ENCODE data around the gene ZC3H18.

ZC3H18 gene

GRCh38 chr16:88524274-88524972 lies 45.8 kb upstream of the ZC3H18 start:
- Histone ChIP-seq H3K4me2 (ENCODE audit: low read length) (no peak overlapping the region), H3K4me3 (ENCODE audit: low read depth, low read length) (no peak overlapping the region), H2AFZ (no peak overlapping the region), H3K9me3 (ENCODE audit: control insufficient read depth, low read length) (no peaks in the 10 kb centered on the region), H3K79me2 (no peaks in the 10 kb centered on the region), H3K4me1 (no peaks in the 10 kb centered on the region), H3K27me3 (ENCODE audit: control insufficient read depth, insufficient read depth, low read length) (no peaks in the 10 kb centered on the region), H3K9ac (no peak overlapping the region), H3K27ac (no peak overlapping the region), H3K36me3 (ENCODE audit: control insufficient read depth, insufficient read depth, low read length) (no peaks in the 10 kb centered on the region)
- no peak for TF ChIP-seq CTCF (IDR thresholded peaks at IDR 0.05)

GRCh38 chr16:88524973-88525662 lies 45.1 kb upstream of the ZC3H18 start:
- H3K9me3 ChIP-seq (ENCODE audit: control insufficient read depth, low read length), result no peaks in the 10 kb centered on the region
- H3K36me3 ChIP-seq (ENCODE audit: control insufficient read depth, insufficient read depth, low read length), result no peaks in the 10 kb centered on the region
- H2AFZ ChIP-seq, result no peak overlapping the region
- H3K9ac ChIP-seq, result no peak overlapping the region
- H3K27me3 ChIP-seq (ENCODE audit: control insufficient read depth, insufficient read depth, low read length), result no peaks in the 10 kb centered on the region
- H3K27ac ChIP-seq, result no peak overlapping the region
- H3K4me3 ChIP-seq (ENCODE audit: low read depth, low read length), result no peak overlapping the region
- TF ChIP-seq CTCF (IDR thresholded peaks at IDR 0.05), result no peak
- H3K4me2 ChIP-seq (ENCODE audit: low read length), result no peak overlapping the region
- no peaks in the 10 kb centered on the region for H3K79me2 ChIP-seq
- H3K4me1 ChIP-seq, result no peaks in the 10 kb centered on the region

- Histone ChIP-seq H3K79me2 (no peaks in the 10 kb centered on the region), H3K9ac (no peak overlapping the region), H3K4me1 (no peaks in the 10 kb centered on the region), H3K36me3 (ENCODE audit: control insufficient read depth, insufficient read depth, low read length) (no peaks in the 10 kb centered on the region), H3K27ac (no peak overlapping the region), H3K4me2 (ENCODE audit: low read length) (no peak overlapping the region), H3K27me3 (ENCODE audit: control insufficient read depth, insufficient read depth, low read length) (no peaks in the 10 kb centered on the region), H3K4me3 (ENCODE audit: low read depth, low read length) (no peak overlapping the region), H3K9me3 (ENCODE audit: control insufficient read depth, low read length) (no peaks in the 10 kb centered on the region), H2AFZ (no peak overlapping the region)
- TF ChIP-seq CTCF (IDR thresholded peaks at IDR 0.05), result no peak
Observed at GRCh38 chr16:88525663-88525990, 44.6 kb upstream of the ZC3H18 start.

GRCh38 chr16:88526008-88526905 lies 43.9 kb upstream of the ZC3H18 start:
- H3K4me2 ChIP-seq (ENCODE audit: low read length), result no peak overlapping the region
- H3K27me3 ChIP-seq (ENCODE audit: control insufficient read depth, insufficient read depth, low read length), result no peaks in the 10 kb centered on the region
- no peak overlapping the region for H3K27ac ChIP-seq
- H3K4me3 ChIP-seq (ENCODE audit: low read depth, low read length), result no peak overlapping the region
- H3K36me3 ChIP-seq (ENCODE audit: control insufficient read depth, insufficient read depth, low read length), result no peaks in the 10 kb centered on the region
- TF ChIP-seq CTCF (IDR thresholded peaks at IDR 0.05), result no peak
- H3K9me3 ChIP-seq (ENCODE audit: control insufficient read depth, low read length), result no peaks in the 10 kb centered on the region
- no peak overlapping the region for H3K9ac ChIP-seq
- no peaks in the 10 kb centered on the region for H3K4me1 ChIP-seq
- H2AFZ ChIP-seq, result no peak overlapping the region
- H3K79me2 ChIP-seq, result no peaks in the 10 kb centered on the region
